Fibroblast of lung (primary cell): Measurements from ENCODE around the gene CLEC4E. TPM values are rescaled to one million over a fixed set of nuclear protein-coding genes. Genes with fewer than 3 reads are reported as not detected.
"Not testable (repeated sequence)": the region's sequence is repeated elsewhere in the genome, so short reads cannot be mapped to it uniquely, and the experiment has no call there.

ENCODE experiments used
- DNase-seq, 2 donors: peaks; one replicate each; pipeline versions ENCODE4 v3.0.0 to v3.0.0-alpha.2; 2010; ENCODE audit warnings: low read depth in 2 of 2
- H2AFZ ChIP-seq: 2 replicates; pipeline ENCODE4 v1.5.1; 2012; ENCODE audit warnings: low read length, control low read depth, inconsistent platforms
- H3K27ac ChIP-seq: 2 replicates; pipeline ENCODE4 v1.5.1; 2011; ENCODE audit warnings: low read length, control low read depth; ENCODE audit not compliant: insufficient read depth
- H3K27me3 ChIP-seq: 2 replicates; pipeline ENCODE4 v1.5.1; 2011; ENCODE audit warnings: mild to moderate bottlenecking, low read length; ENCODE audit not compliant: control insufficient read depth, insufficient read depth
- H3K36me3 ChIP-seq: 2 replicates; pipeline ENCODE4 v1.5.1; 2011; ENCODE audit warnings: low read length; ENCODE audit not compliant: control insufficient read depth, insufficient read depth
- H3K4me1 ChIP-seq: 2 replicates; pipeline ENCODE4 v1.5.1; 2011; ENCODE audit warnings: low read length; ENCODE audit not compliant: control insufficient read depth, insufficient read depth; ENCODE audit errors: extremely low read depth
- H3K4me2 ChIP-seq: 2 replicates; pipeline ENCODE4 v1.5.1; 2011; ENCODE audit warnings: low read length, control low read depth; ENCODE audit not compliant: insufficient read depth; ENCODE audit errors: extremely low read depth
- H3K4me3 ChIP-seq, 4 experiments: fragments of 200-600 bp in 1 of 4; sonication (generic) in 1 of 4; replicated peaks in 1 of 4; 2 replicates each; pipeline ENCODE4 v1.5.1; 2011 to 2016; ENCODE audit warnings: low read length in 4 of 4, low read depth in 3 of 4, mild to moderate bottlenecking in 3 of 4, control low read depth in 2 of 4, inconsistent platforms in 1 of 4, mixed read lengths in 1 of 4; ENCODE audit not compliant: insufficient read depth in 1 of 4; ENCODE audit errors: control extremely low read depth in 1 of 4
- H3K79me2 ChIP-seq: 2 replicates; pipeline ENCODE4 v1.5.1; 2012; ENCODE audit warnings: mild to moderate bottlenecking, low read length, inconsistent platforms; ENCODE audit not compliant: control insufficient read depth, insufficient read depth
- H3K9ac ChIP-seq: 2 replicates; pipeline ENCODE4 v1.5.1; 2011; ENCODE audit warnings: mild to moderate bottlenecking, low read length, control low read depth; ENCODE audit not compliant: insufficient read depth
- H3K9me3 ChIP-seq: 2 replicates; pipeline ENCODE4 v1.5.1; 2012; ENCODE audit warnings: low read depth, low read length; ENCODE audit not compliant: control insufficient read depth, insufficient read depth
- H4K20me1 ChIP-seq: 2 replicates; pipeline ENCODE4 v1.5.1; 2011; ENCODE audit warnings: low read length; ENCODE audit not compliant: control insufficient read depth, insufficient read depth; ENCODE audit errors: extremely low read depth
- EZH2 ChIP-seq: IDR thresholded peaks from 2 replicates; pipeline ENCODE4 v1.5.1; 2012; ENCODE audit warnings: low read length, control low read depth, mild to moderate bottlenecking; ENCODE audit errors: missing control alignments
- polyA minus RNA-seq: library from RNA; depleted of rRNA, polyadenylated mRNA; stranded (reverse); fragments of >200 nt; gene quantifications from 2 replicates; pipeline ENCODE4 v1.2.3, GENCODE V29; 2011; ENCODE audit warnings: low replicate concordance
- polyA plus RNA-seq, 2 donors: library from polyadenylated mRNA; depleted of rRNA in 1 of 2; stranded (reverse) in 1 of 2; unstranded in 1 of 2; fragments of >200 nt; gene quantifications; 2 replicates each; pipeline ENCODE4 v1.2.1, GENCODE V29; 2011 to 2012; ENCODE audit warnings: missing spikeins in 1 of 2
- total RNA-seq: library from RNA; depleted of rRNA; stranded (reverse); fragments of >200 nt; gene quantifications from 2 replicates; pipeline ENCODE4 v1.2.1, GENCODE V29; 2014
- TF ChIP-seq, protein P1 (sequence below), 2 donors: IDR thresholded peaks in 1 of 2; conservative IDR thresholded peaks in 1 of 2; 1 replicate in 1 of 2; 2 replicates in 1 of 2; pipeline ENCODE4 v1.5.1; 2011 to 2012; ENCODE audit warnings: low read length in 2 of 2, control low read depth in 1 of 2, inconsistent platforms in 1 of 2, low read depth in 1 of 2, mild to moderate bottlenecking in 1 of 2

Gene CLEC4E, protein sequence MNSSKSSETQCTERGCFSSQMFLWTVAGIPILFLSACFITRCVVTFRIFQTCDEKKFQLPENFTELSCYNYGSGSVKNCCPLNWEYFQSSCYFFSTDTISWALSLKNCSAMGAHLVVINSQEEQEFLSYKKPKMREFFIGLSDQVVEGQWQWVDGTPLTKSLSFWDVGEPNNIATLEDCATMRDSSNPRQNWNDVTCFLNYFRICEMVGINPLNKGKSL
- not detected in 2 replicates for total RNA-seq
- polyA plus RNA-seq: not detected in 2 replicates
- not detected in 2 replicates for polyA plus RNA-seq (2012)
- polyA minus RNA-seq: not detected in 2 replicates

DNA sequence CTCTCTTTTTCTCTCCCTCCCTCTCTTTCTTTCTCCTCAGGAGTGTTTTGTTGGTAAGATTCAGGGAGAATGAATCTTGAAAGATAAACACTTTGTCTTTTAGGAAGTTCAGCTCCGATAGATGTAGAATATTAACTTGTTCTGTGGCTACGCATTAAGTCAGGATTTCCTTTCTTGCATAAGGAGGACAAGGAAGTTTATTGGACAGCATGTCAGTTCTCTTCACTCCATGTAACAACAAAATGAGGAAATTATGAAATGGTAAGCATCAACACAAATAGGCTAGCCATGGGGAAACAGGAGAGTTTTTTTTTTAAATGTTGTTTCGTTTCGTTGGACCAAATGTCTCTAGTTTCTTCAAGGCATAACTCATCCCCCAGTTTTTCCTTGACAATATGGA is at the start of gene CLEC4E:
Gene CLEC4E (minus strand): TSS at position 75 of the 400 bp plus-strand sequence. CDS start 108 bp downstream, outside the sequence.
- H3K4me2 ChIP-seq, H3K79me2 ChIP-seq, H3K27ac ChIP-seq, H3K9me3 ChIP-seq, H3K36me3 ChIP-seq, H2AFZ ChIP-seq, H3K9ac ChIP-seq, H3K4me1 ChIP-seq, DNase-seq, H3K27me3 ChIP-seq, H4K20me1 ChIP-seq, H3K4me3 ChIP-seq: not testable (repeated sequence)

DNA sequence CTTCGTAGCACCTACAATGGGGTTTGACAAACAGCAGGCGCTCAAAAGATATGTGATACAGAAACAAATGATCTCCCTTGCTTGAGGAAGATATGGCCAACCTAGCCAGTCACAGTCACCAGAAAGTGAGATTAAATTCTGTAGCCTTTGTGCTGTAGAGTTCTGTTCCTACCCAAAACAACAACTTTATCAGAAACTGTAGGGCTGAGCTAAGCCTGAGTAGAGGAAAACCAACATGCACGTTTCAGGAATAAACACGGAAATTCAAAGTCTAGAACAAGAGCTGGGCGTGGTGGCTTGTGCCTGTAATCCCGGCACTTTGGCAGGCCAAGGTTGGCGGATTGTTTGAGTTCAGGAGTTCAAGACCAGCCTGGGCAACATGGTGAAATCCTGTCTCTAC is 49.0 kb upstream of the CLEC4E start:
- Histone ChIP-seq H3K4me2 (no peak overlapping the region), H3K4me1 (no peaks in the 10 kb centered on the region), H3K9me3 (no peaks in the 10 kb centered on the region), H4K20me1 (no peaks in the 10 kb centered on the region), H3K9ac (no peak overlapping the region), H3K79me2 (no peaks in the 10 kb centered on the region), H3K36me3 (no peaks in the 10 kb centered on the region), H3K4me3 (no peak overlapping the region), H3K27me3 (no peaks in the 10 kb centered on the region), H2AFZ (no peak overlapping the region), H3K27ac (no peak overlapping the region)
- TF ChIP-seq, protein P1, sequence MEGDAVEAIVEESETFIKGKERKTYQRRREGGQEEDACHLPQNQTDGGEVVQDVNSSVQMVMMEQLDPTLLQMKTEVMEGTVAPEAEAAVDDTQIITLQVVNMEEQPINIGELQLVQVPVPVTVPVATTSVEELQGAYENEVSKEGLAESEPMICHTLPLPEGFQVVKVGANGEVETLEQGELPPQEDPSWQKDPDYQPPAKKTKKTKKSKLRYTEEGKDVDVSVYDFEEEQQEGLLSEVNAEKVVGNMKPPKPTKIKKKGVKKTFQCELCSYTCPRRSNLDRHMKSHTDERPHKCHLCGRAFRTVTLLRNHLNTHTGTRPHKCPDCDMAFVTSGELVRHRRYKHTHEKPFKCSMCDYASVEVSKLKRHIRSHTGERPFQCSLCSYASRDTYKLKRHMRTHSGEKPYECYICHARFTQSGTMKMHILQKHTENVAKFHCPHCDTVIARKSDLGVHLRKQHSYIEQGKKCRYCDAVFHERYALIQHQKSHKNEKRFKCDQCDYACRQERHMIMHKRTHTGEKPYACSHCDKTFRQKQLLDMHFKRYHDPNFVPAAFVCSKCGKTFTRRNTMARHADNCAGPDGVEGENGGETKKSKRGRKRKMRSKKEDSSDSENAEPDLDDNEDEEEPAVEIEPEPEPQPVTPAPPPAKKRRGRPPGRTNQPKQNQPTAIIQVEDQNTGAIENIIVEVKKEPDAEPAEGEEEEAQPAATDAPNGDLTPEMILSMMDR (conservative IDR thresholded peaks at IDR 0.05 in 1 of 2, IDR thresholded peaks at IDR 0.05 in 1 of 2; ENCODE audit: low read depth in 1 of 2, low read length in 2 of 2): no peak
- TF ChIP-seq EZH2: no peak
- no peak for DNase-seq

DNA sequence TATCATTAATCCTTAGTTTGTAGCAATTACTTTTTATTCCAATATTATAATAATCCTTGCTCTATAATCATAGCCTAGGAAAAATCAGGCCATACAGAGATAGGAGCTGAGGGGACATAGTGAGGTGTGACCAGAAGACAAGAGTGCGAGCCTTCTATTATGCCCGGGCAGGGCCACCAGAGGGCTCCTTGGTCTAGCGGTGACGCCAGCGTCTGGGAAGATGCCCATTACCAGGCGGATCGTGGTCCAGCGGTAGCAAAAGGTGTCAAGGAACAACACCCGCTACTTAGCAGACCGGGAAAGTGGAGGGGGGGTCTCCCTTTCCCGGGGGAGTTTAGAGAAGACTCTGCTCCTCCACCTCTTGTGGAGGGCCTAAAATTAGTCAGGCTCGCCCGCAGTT is 43.8 kb upstream of the CLEC4E start:
- not testable (repeated sequence) for H3K4me2 ChIP-seq, H3K9ac ChIP-seq, H4K20me1 ChIP-seq, H3K27me3 ChIP-seq, H3K27ac ChIP-seq, H2AFZ ChIP-seq, H3K79me2 ChIP-seq, H3K4me1 ChIP-seq, H3K36me3 ChIP-seq, H3K4me3 ChIP-seq, H3K9me3 ChIP-seq, DNase-seq

DNA sequence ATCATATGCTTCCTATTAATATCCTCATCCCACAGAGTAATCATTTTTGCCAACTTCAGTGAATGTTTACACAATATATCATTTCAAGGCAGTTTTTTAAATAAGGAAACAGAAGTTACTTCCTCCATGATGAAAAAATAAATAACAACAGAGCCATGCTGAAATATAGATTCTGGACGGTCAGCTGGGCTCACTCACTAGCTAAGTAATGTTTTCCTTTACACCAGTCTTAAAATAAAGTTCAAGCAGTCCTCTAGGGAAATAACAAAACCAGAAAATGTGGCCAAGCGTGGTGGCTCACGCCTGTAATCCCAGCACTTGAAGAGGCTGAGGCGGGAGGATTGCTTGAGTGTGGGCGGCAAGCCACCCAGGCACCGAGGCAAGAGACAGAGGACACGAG is 43.3 kb upstream of the CLEC4E start:
- Histone ChIP-seq H3K79me2 (no peaks in the 10 kb centered on the region), H3K4me3 (no peak overlapping the region), H3K4me2 (no peak overlapping the region), H4K20me1 (no peaks in the 10 kb centered on the region), H3K9me3 (no peaks in the 10 kb centered on the region), H3K27ac (no peak overlapping the region), H2AFZ (no peak overlapping the region), H3K9ac (no peak overlapping the region), H3K4me1 (no peaks in the 10 kb centered on the region), H3K36me3 (no peaks in the 10 kb centered on the region), H3K27me3 (no peaks in the 10 kb centered on the region)
- TF ChIP-seq, protein P1 (conservative IDR thresholded peaks at IDR 0.05 in 1 of 2, IDR thresholded peaks at IDR 0.05 in 1 of 2; ENCODE audit: low read depth in 1 of 2, low read length in 2 of 2): no peak
- no peak for TF ChIP-seq EZH2
- DNase-seq: no peak
